Measurements from ENCODE around the gene TLX2. TPM values are rescaled to one million over a fixed set of nuclear protein-coding genes. Genes with fewer than 3 reads are reported as not detected.

Gene TLX2
- polyA plus RNA-seq, 2 of the 4 experiments (the other 2 are of a cell fraction), result 0.05 to 0.37 TPM

DNA sequence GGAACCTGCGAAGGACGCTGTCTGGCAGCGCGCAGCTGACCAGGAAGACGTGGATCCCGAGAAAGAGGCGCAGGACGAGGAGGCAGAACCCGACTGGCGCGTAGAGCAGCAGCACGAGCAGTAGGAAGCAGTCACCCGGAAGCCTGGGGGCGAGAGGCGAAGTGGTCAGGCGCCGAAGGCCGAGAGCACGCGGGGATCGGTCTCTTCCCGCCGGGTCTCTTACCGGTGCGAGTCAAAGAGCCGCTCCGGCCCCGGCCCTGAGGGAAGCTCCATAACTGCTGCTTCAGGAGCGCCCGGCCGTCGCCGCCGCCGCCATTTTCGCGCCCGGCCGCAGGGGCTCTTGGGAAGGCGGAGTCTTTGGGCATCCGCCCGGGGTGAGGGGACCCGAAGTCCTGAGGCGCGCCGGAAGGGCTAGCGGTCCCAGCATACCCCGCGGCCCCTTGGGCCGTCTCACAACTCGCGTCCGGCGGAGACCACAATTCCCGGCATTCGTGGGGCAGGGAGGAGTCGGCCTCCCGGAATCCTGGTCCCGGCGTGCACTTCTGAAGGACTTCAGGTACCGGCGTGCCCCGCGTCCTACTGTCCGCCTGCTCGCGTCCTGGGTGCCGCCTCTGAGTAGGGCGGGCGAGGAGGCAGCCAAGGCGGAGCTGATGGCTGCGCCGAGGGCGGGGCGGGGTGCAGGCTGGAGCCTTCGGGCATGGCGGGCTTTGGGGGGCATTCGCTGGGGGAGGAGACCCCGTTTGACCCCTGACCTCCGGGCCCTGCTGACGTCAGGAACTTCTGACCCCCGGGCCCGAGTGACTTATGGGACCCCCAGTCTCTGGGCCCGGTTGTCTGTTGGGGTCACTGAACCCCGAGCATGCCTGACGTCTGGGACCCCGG is 15.3 kb downstream of the TLX2 start, which contains the start of the genes AUP1 and HTRA2 (continued):
- TF ChIP-seq, protein P1, sequence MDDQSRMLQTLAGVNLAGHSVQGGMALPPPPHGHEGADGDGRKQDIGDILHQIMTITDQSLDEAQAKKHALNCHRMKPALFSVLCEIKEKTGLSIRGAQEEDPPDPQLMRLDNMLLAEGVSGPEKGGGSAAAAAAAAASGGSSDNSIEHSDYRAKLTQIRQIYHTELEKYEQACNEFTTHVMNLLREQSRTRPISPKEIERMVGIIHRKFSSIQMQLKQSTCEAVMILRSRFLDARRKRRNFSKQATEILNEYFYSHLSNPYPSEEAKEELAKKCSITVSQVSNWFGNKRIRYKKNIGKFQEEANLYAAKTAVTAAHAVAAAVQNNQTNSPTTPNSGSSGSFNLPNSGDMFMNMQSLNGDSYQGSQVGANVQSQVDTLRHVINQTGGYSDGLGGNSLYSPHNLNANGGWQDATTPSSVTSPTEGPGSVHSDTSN (IDR thresholded peaks at IDR 0.05), result peak; percentile 77
- TF ChIP-seq RAD21 (conservative IDR thresholded peaks at IDR 0.05 in 1 of 2, IDR thresholded peaks at IDR 0.05 in 1 of 2) (peak in 1 of 2 experiments; percentile 20; a peak in 1 of 5 replicates), HDAC2 (IDR thresholded peaks at IDR 0.05) (peak; percentile 88; the same call in 1 of the 2 replicates), JUNB (IDR thresholded peaks at IDR 0.05) (no peak)

DNA sequence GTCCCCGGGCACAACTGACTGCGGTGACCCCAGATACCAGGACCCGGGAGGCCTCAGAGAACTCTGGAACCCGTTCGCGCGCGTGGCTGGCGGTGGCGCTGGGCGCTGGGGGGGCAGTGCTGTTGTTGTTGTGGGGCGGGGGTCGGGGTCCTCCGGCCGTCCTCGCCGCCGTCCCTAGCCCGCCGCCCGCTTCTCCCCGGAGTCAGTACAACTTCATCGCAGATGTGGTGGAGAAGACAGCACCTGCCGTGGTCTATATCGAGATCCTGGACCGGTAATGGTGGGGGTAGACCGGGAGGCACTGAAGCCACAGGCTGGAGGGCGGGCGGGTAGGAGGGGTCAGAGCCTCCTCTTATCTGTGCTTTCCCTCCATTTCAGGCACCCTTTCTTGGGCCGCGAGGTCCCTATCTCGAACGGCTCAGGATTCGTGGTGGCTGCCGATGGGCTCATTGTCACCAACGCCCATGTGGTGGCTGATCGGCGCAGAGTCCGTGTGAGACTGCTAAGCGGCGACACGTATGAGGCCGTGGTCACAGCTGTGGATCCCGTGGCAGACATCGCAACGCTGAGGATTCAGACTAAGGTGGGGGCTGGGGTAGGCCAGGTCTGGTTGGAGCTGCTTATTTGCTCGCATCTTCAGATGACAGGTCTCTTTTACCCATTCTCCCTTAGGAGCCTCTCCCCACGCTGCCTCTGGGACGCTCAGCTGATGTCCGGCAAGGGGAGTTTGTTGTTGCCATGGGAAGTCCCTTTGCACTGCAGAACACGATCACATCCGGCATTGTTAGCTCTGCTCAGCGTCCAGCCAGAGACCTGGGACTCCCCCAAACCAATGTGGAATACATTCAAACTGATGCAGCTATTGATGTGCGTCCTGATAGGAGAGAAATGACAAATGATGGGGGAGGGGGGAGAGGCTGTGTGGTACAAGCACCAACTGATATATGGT is 16.3 kb downstream of the TLX2 start:
- peaks cover 17% of the 10 kb centered on the region for H3K4me1 ChIP-seq
- H3K27ac ChIP-seq, result peak overlapping the region; percentile 93 to 96
- peak overlapping the region; percentile 92 for H3K4me2 ChIP-seq
- FAIRE-seq (no peak), DNase-seq (ENCODE audit: low read depth in 1 of 2, low spot score in 1 of 2) (peak in 1 of 2 experiments; percentile 64), ATAC-seq (peak; percentile 22 to 48; a peak in 5 of 6 replicates)
- H3K4me3 ChIP-seq, result peak overlapping the region; percentile 57
- no peaks in the 10 kb centered on the region for H3K9me3 ChIP-seq
- ChIA-PET POLR2A (interaction anchor here (0.6 to 1.9 kb wide), 12 partner anchors 8 to 72 kb away, joined by 3 to 11 read pairs (median 5); partner anchors contain the start of genes CCDC142, PCGF1, TTC31 and WBP1), CTCF (interaction anchor here (1.4 to 8.5 kb wide), 11 partner anchors 8 to 281 kb away, joined by 4 to 92 read pairs (median 15); partner anchors contain the start of genes CCDC142, LBX2, PCGF1 and TTC31)
- TF ChIP-seq, protein P2, sequence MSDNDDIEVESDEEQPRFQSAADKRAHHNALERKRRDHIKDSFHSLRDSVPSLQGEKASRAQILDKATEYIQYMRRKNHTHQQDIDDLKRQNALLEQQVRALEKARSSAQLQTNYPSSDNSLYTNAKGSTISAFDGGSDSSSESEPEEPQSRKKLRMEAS (IDR thresholded peaks at IDR 0.05), result peak; percentile 71; the same call in 1 of the 2 replicates
- TF ChIP-seq BHLHE40 (IDR thresholded peaks at IDR 0.05; ENCODE audit: low read depth, low read length), result no peak
- TF ChIP-seq, protein P3, sequence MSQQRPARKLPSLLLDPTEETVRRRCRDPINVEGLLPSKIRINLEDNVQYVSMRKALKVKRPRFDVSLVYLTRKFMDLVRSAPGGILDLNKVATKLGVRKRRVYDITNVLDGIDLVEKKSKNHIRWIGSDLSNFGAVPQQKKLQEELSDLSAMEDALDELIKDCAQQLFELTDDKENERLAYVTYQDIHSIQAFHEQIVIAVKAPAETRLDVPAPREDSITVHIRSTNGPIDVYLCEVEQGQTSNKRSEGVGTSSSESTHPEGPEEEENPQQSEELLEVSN (IDR thresholded peaks at IDR 0.05; ENCODE audit: borderline replicate concordance, low read depth), result peak; percentile 85
- no peak for TF ChIP-seq ESRRA (IDR thresholded peaks at IDR 0.05; ENCODE audit: borderline replicate concordance, low read length)
- WGBS (ENCODE audit: missing lambda C conversion rate), result 19% methylated on average over 52 of the region's 54 CpGs

DNA sequence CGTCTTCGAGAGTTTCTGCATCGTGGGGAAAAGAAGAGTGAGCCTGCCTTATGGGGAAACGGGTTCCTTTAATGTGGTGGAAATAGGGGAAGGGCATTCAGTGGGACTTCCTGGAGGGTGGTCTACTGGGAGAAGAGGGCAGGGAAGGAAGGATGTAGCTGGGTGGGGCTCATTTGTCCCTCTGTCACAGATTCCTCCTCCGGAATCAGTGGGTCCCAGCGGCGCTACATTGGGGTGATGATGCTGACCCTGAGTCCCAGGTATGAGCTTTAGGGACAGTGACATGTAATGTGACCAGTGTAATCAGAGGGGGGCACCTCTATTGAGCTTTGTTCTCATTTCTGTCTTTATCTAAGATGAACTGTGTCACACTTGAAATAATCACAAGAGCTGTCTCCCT is 17.4 kb downstream of the TLX2 start:
- DNase-seq (ENCODE audit: low read depth in 1 of 2, low spot score in 1 of 2) (no peak), ATAC-seq (no peak), FAIRE-seq (no peak)
- ChIA-PET POLR2A (interaction anchor here (1.0 to 1.9 kb wide), 3 partner anchors 49 to 92 kb away, joined by 3 to 6 read pairs (median 4); partner anchors contain the start of genes CCDC142 and TTC31), CTCF (interaction anchor here (0.7 to 8.5 kb wide), 32 partner anchors 8 to 293 kb away, joined by 3 to 92 read pairs (median 6); partner anchors contain the start of genes C2orf81, CCDC142, LBX2 and LOXL3)
- Histone ChIP-seq H3K9me3 (no peaks in the 10 kb centered on the region), H3K4me2 (no peak overlapping the region), H3K4me1 (peaks cover 17% of the 10 kb centered on the region), H3K27ac (no peak overlapping the region), H3K4me3 (no peak overlapping the region)
- 91% methylated on average over 7 of the region's 7 CpGs for WGBS (ENCODE audit: missing lambda C conversion rate)
- TF ChIP-seq RNF2 (IDR thresholded peaks at IDR 0.05; ENCODE audit: borderline replicate concordance, low read depth) (no peak), ZSCAN20 (CRISPR knock-in tag; IDR thresholded peaks at IDR 0.05) (no peak), SMC3 (IDR thresholded peaks at IDR 0.05) (no peak), GATA3 (IDR thresholded peaks at IDR 0.05; ENCODE audit: borderline replicate concordance) (no peak), POLR2A (IDR thresholded peaks at IDR 0.05; ENCODE audit: low read length) (no peak), PHF8 (IDR thresholded peaks at IDR 0.05; ENCODE audit: borderline replicate concordance, low read depth) (no peak), MAFK (IDR thresholded peaks at IDR 0.05; ENCODE audit: partially characterized antibody) (no peak), NPAS2 (CRISPR knock-in tag; IDR thresholded peaks at IDR 0.05; ENCODE audit: borderline replicate concordance) (no peak), TP53 (CRISPR knock-in tag; IDR thresholded peaks at IDR 0.05) (no peak), JUN (IDR thresholded peaks at IDR 0.05) (no peak), FOSL2 (IDR thresholded peaks at IDR 0.05) (no peak), FOSL2 (CRISPR knock-in tag; IDR thresholded peaks at IDR 0.05) (no peak), NFE2L2 (conservative IDR thresholded peaks at IDR 0.05; ENCODE audit: low read length) (no peak), EHF (CRISPR knock-in tag; IDR thresholded peaks at IDR 0.05) (no peak), CBX8 (IDR thresholded peaks at IDR 0.05) (no peak), EHMT2 (IDR thresholded peaks at IDR 0.05; ENCODE audit: low read depth) (no peak)
- TF ChIP-seq, protein P4, sequence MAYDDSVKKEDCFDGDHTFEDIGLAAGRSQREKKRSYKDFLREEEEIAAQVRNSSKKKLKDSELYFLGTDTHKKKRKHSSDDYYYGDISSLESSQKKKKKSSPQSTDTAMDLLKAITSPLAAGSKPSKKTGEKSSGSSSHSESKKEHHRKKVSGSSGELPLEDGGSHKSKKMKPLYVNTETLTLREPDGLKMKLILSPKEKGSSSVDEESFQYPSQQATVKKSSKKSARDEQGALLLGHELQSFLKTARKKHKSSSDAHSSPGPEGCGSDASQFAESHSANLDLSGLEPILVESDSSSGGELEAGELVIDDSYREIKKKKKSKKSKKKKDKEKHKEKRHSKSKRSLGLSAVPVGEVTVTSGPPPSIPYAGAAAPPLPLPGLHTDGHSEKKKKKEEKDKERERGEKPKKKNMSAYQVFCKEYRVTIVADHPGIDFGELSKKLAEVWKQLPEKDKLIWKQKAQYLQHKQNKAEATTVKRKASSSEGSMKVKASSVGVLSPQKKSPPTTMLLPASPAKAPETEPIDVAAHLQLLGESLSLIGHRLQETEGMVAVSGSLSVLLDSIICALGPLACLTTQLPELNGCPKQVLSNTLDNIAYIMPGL (CRISPR knock-in tag; IDR thresholded peaks at IDR 0.05; ENCODE audit: borderline replicate concordance), result no peak
- TF ChIP-seq, protein P5, sequence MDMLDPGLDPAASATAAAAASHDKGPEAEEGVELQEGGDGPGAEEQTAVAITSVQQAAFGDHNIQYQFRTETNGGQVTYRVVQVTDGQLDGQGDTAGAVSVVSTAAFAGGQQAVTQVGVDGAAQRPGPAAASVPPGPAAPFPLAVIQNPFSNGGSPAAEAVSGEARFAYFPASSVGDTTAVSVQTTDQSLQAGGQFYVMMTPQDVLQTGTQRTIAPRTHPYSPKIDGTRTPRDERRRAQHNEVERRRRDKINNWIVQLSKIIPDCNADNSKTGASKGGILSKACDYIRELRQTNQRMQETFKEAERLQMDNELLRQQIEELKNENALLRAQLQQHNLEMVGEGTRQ (IDR thresholded peaks at IDR 0.05), result no peak
- TF ChIP-seq, protein P6, sequence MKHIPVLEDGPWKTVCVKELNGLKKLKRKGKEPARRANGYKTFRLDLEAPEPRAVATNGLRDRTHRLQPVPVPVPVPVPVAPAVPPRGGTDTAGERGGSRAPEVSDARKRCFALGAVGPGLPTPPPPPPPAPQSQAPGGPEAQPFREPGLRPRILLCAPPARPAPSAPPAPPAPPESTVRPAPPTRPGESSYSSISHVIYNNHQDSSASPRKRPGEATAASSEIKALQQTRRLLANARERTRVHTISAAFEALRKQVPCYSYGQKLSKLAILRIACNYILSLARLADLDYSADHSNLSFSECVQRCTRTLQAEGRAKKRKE (CRISPR knock-in tag; IDR thresholded peaks at IDR 0.05; ENCODE audit: low read depth), result no peak

Data from A549 (cell line).